Measurements from ENCODE around the gene NYAP2. TPM values are rescaled to one million over a fixed set of nuclear protein-coding genes. Genes with fewer than 3 reads are reported as not detected.

The NYAP2 gene
- total RNA-seq, 1 donor from 2014 or later = not detected

GRCh38 chr2:225486236-225486635 is 86.7 kb downstream of the NYAP2 start:
- Mint-ChIP-seq H3K36me3 (ENCODE audit: low read depth, unreplicated experiment) (no peaks in the 10 kb centered on the region), H3K9me3 (ENCODE audit: unreplicated experiment) (no peaks in the 10 kb centered on the region), H3K4me3 (ENCODE audit: unreplicated experiment) (no peak overlapping the region), H3K27me3 (ENCODE audit: unreplicated experiment) (peaks cover 3% of the 10 kb centered on the region), H3K27ac (ENCODE audit: unreplicated experiment) (no peak overlapping the region), H3K4me1 (ENCODE audit: unreplicated experiment) (no peaks in the 10 kb centered on the region)
- DNase-seq (ENCODE audit: low spot score) = no peak
- TF ChIP-seq CTCF (IDR thresholded peaks at IDR 0.05; ENCODE audit: unreplicated experiment) = no peak

DNA sequence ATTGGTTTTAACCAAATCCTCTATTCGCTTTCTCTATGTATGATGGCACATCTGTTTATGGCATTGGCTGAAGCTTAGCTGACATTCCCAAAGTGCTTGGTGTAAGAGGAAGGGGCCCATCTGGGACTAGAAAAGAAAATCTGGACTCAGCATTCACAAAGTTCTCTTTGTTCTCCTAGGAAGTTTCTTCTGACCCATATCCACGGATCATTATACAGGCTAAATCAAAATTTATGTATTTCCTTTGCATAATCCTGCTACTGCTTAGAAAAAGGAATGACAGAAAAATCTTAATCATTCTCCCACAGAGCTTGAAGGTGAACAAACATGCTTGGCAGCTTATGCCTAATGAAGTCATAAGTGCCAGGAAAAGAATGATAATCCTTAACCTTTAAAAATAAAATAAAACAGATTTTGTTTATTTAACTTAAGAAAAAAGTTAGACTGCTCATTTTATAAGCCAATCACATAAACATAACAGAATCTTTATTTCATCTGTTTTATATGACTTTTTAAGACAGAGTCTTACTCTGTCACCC is 88.4 kb downstream of the NYAP2 start:
- H3K27me3 Mint-ChIP-seq (ENCODE audit: unreplicated experiment) = peaks cover 3% of the 10 kb centered on the region
- no peak overlapping the region for H3K27ac Mint-ChIP-seq (ENCODE audit: unreplicated experiment)
- no peaks in the 10 kb centered on the region for H3K9me3 Mint-ChIP-seq (ENCODE audit: unreplicated experiment)
- no peak overlapping the region for H3K4me3 Mint-ChIP-seq (ENCODE audit: unreplicated experiment)
- no peak for TF ChIP-seq CTCF (IDR thresholded peaks at IDR 0.05; ENCODE audit: unreplicated experiment)
- DNase-seq (ENCODE audit: low spot score) = no peak
- H3K4me1 Mint-ChIP-seq (ENCODE audit: unreplicated experiment) = no peaks in the 10 kb centered on the region
- H3K36me3 Mint-ChIP-seq (ENCODE audit: low read depth, unreplicated experiment) = no peaks in the 10 kb centered on the region

DNA sequence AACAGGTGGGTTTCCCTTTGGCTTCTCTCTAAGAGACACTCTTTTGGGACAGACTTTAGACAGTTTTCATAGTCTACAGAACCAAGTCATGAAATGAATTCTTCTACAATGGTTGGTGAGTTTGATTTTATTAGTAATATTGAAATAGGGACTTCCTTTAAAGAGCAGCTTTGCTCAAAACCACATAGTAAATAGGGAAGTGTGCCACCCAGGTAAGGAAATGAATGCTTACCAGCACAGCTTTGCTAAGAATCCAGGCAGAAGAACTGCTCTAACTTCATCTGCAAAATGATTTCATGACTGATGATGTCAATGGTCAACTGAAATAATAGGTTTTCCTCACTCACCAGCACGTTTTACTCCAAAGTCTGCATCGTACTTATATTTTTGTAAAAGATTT is 89.2 kb downstream of the NYAP2 start:
- H3K4me3 Mint-ChIP-seq (ENCODE audit: unreplicated experiment) = no peak overlapping the region
- no peak overlapping the region for H3K27ac Mint-ChIP-seq (ENCODE audit: unreplicated experiment)
- H3K9me3 Mint-ChIP-seq (ENCODE audit: unreplicated experiment) = no peaks in the 10 kb centered on the region
- no peak for TF ChIP-seq CTCF (IDR thresholded peaks at IDR 0.05; ENCODE audit: unreplicated experiment)
- H3K36me3 Mint-ChIP-seq (ENCODE audit: low read depth, unreplicated experiment) = no peaks in the 10 kb centered on the region
- peaks cover 3% of the 10 kb centered on the region for H3K27me3 Mint-ChIP-seq (ENCODE audit: unreplicated experiment)
- no peak for DNase-seq (ENCODE audit: low spot score)
- no peaks in the 10 kb centered on the region for H3K4me1 Mint-ChIP-seq (ENCODE audit: unreplicated experiment)

DNA sequence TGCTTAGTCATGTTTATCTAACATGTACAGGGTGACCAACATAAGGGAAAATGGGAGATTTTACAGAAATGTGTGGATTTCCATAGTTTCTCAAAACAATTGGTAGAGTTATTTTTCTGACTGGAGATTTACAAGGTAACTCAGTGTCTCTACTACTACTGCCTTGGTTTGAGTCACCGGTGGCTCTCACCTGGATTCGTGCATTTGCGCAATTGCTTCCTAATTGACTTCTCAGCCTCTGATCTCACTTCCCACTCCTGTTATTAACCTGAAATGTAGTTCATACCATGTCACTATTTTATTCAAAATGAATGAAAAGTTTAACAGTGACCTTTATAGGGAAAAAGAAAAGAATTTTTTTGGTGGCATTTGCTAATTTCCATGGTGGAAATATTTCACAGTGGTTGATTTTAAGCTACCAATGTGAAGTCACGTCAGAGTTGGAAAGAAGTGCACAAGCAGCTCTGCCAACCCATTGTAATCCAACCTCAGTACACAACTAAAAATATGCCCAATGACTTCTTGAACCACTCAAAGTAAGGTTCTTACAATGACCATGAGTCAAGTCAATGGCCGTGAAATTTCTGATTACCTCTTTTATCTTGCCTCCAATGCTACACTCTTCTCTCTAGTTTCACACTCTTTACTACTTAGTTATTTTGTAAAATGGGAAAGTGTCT is 94.0 kb downstream of the NYAP2 start:
- no peak for DNase-seq (ENCODE audit: low spot score)
- no peaks in the 10 kb centered on the region for H3K4me1 Mint-ChIP-seq (ENCODE audit: unreplicated experiment)
- no peaks in the 10 kb centered on the region for H3K36me3 Mint-ChIP-seq (ENCODE audit: low read depth, unreplicated experiment)
- H3K27ac Mint-ChIP-seq (ENCODE audit: unreplicated experiment) = no peak overlapping the region
- H3K9me3 Mint-ChIP-seq (ENCODE audit: unreplicated experiment) = no peaks in the 10 kb centered on the region
- TF ChIP-seq CTCF (IDR thresholded peaks at IDR 0.05; ENCODE audit: unreplicated experiment) = no peak
- no peak overlapping the region for H3K4me3 Mint-ChIP-seq (ENCODE audit: unreplicated experiment)
- H3K27me3 Mint-ChIP-seq (ENCODE audit: unreplicated experiment) = no peaks in the 10 kb centered on the region

- no peak for DNase-seq (ENCODE audit: low spot score)
- Mint-ChIP-seq H3K9me3 (ENCODE audit: unreplicated experiment) (no peaks in the 10 kb centered on the region), H3K4me3 (ENCODE audit: unreplicated experiment) (no peak overlapping the region), H3K36me3 (ENCODE audit: low read depth, unreplicated experiment) (no peaks in the 10 kb centered on the region), H3K27ac (ENCODE audit: unreplicated experiment) (no peak overlapping the region), H3K4me1 (ENCODE audit: unreplicated experiment) (no peaks in the 10 kb centered on the region), H3K27me3 (ENCODE audit: unreplicated experiment) (no peaks in the 10 kb centered on the region)
- TF ChIP-seq CTCF (IDR thresholded peaks at IDR 0.05; ENCODE audit: unreplicated experiment) = no peak
Observed at GRCh38 chr2:225494100-225494459, 94.6 kb downstream of the NYAP2 start.

Data from endothelial cell (in vitro differentiated cells).